ENCODE measurements around the gene U2SURP. TPM values are rescaled to one million over a fixed set of nuclear protein-coding genes. Genes with fewer than 3 reads are reported as not detected.

U2SURP gene
- total RNA-seq, 1 donor from 2014 or later: 72.2 TPM

GRCh38 chr3:143004823-143005222, 3.5 kb downstream of the U2SURP start:
- Histone ChIP-seq H3K36me3 (no peaks in the 10 kb centered on the region), H3K27ac (no peak overlapping the region), H3K4me1 (peaks cover 70% of the 10 kb centered on the region), H3K9me3 (no peaks in the 10 kb centered on the region), H3K4me3 (no peak overlapping the region), H3K27me3 (no peaks in the 10 kb centered on the region)
- intact Hi-C loops (cut with DNase I): no loop called here
- DNase-seq (ENCODE audit: extremely low spot score in 2 of 2): no peak
- TF ChIP-seq CTCF (IDR thresholded peaks at IDR 0.05) (no peak), POLR2A (IDR thresholded peaks at IDR 0.05) (no peak), POLR2AphosphoS5 (IDR thresholded peaks at IDR 0.05; ENCODE audit: insufficient read depth in 1 of 2, low read depth in 1 of 2) (no peak)

- Histone ChIP-seq H3K4me3 (no peak overlapping the region), H3K27ac (no peak overlapping the region), H3K4me1 (peaks cover 38% of the 10 kb centered on the region), H3K36me3 (no peaks in the 10 kb centered on the region), H3K9me3 (no peaks in the 10 kb centered on the region), H3K27me3 (no peaks in the 10 kb centered on the region)
- no peak for TF ChIP-seq POLR2AphosphoS5 (IDR thresholded peaks at IDR 0.05; ENCODE audit: insufficient read depth in 1 of 2, low read depth in 1 of 2)
- TF ChIP-seq POLR2A (IDR thresholded peaks at IDR 0.05): no peak
- no peak for TF ChIP-seq CTCF (IDR thresholded peaks at IDR 0.05)
- no peak for DNase-seq (ENCODE audit: extremely low spot score in 2 of 2)
- intact Hi-C loops (cut with DNase I): no loop called here
Measured at GRCh38 chr3:143010024-143010423, 8.7 kb downstream of the U2SURP start.

GRCh38 chr3:143011705-143012104, 10.3 kb downstream of the U2SURP start:
- no peak overlapping the region for H3K27ac ChIP-seq
- no peak for DNase-seq (ENCODE audit: extremely low spot score in 2 of 2)
- no peak overlapping the region for H3K4me3 ChIP-seq
- peaks cover 24% of the 10 kb centered on the region for H3K4me1 ChIP-seq
- intact Hi-C loops (cut with DNase I): no loop called here
- TF ChIP-seq POLR2A (IDR thresholded peaks at IDR 0.05) (no peak), POLR2AphosphoS5 (IDR thresholded peaks at IDR 0.05; ENCODE audit: insufficient read depth in 1 of 2, low read depth in 1 of 2) (no peak), CTCF (IDR thresholded peaks at IDR 0.05) (no peak)
- H3K27me3 ChIP-seq: no peaks in the 10 kb centered on the region
- peaks cover 0 to 6% of the 10 kb centered on the region in 2 donors for H3K36me3 ChIP-seq
- H3K9me3 ChIP-seq: no peaks in the 10 kb centered on the region

GRCh38 chr3:143014921-143015320, 13.6 kb downstream of the U2SURP start:
- peaks cover 5% of the 10 kb centered on the region for H3K4me1 ChIP-seq
- H3K27me3 ChIP-seq: no peaks in the 10 kb centered on the region
- peaks cover 0 to 28% of the 10 kb centered on the region in 2 donors for H3K36me3 ChIP-seq
- H3K27ac ChIP-seq: no peak overlapping the region
- DNase-seq (ENCODE audit: extremely low spot score in 2 of 2): no peak
- TF ChIP-seq POLR2AphosphoS5 (IDR thresholded peaks at IDR 0.05; ENCODE audit: insufficient read depth in 1 of 2, low read depth in 1 of 2): no peak
- TF ChIP-seq POLR2A (IDR thresholded peaks at IDR 0.05): no peak
- no peak for TF ChIP-seq CTCF (IDR thresholded peaks at IDR 0.05)
- no peak overlapping the region for H3K4me3 ChIP-seq
- intact Hi-C loops (cut with DNase I): no loop called here
- no peaks in the 10 kb centered on the region for H3K9me3 ChIP-seq

- H3K36me3 ChIP-seq: peaks cover 0 to 44% of the 10 kb centered on the region in 2 donors
- intact Hi-C loops (cut with DNase I): no loop called here
Measured at GRCh38 chr3:143016321-143016972, 15.1 kb downstream of the U2SURP start.

More at GRCh38 chr3:143016321-143016972, 15.1 kb downstream of the U2SURP start:
- Histone ChIP-seq H3K9me3 (no peaks in the 10 kb centered on the region), H3K27me3 (no peaks in the 10 kb centered on the region), H3K4me3 (no peak overlapping the region), H3K4me1 (no peaks in the 10 kb centered on the region), H3K27ac (no peak overlapping the region)
- TF ChIP-seq CTCF (IDR thresholded peaks at IDR 0.05) (peak; percentile 22 to 33 (median 30)), POLR2A (IDR thresholded peaks at IDR 0.05) (no peak)
- DNase-seq (ENCODE audit: extremely low spot score in 2 of 2): no peak
